ENCODE results near the gene CCNI.
"Not testable (repeated sequence)": the region's sequence is repeated elsewhere in the genome, so short reads cannot be mapped to it uniquely, and the experiment has no call there.

The CCNI gene

DNA sequence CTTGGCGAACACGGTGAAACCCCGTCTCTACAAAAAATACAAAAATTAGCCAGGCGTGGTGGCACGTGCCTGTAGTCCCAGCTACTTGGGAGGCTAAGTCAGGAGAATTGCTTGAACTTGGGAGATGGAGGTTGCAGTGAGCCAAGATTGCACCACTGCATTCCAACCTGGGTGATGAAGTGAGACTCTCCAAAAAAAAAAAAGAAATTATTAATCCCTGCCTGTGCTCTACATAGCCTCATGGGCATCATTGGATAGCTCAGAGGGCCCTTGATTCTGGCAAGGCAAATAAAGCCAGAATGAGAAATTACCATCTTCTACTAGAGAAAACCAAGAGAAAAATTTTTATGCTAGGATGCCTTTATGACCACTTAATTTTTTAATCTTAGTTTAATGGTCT is 38.6 kb downstream of the CCNI start:
- DNase-seq: not testable (repeated sequence)

DNA sequence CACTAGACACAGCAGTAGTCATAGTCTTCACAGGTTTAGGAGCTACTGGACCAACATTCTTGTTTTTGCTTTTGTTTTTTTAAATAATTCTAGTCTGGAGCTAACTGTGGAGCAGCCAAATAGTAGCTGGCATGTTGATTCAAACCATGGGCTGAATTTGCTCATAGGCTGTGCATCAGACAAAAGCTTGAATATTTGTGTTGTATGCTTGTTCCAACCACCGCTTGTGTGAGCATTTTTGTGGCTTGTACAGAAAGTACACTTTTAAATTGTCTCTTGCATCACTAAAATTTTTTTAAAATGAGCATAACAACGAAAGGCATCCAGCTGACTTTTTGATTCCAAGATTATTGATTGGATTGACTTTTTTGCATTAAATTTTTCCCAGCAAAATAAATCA is 39.6 kb downstream of the CCNI start:
- DNase-seq: no peak

DNA sequence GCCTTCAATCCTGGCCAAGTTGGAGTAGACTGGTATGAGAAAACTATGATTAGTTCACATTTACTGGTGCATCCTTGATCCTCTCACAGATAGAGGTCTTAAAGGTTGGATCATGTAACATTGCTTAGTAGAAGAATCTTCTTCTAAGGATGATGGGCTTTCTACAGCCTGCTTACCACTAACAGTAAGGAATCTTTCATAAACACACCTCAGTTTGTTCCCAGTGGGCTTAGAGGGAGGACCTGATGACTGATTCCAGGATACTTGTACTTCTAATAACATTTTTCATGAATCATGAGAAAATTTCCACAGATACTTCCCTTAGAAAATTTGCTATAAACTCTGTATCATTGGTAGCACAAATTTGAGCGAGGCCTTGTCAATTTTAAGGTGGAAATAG is 40.6 kb downstream of the CCNI start:
- no peak for DNase-seq

DNA sequence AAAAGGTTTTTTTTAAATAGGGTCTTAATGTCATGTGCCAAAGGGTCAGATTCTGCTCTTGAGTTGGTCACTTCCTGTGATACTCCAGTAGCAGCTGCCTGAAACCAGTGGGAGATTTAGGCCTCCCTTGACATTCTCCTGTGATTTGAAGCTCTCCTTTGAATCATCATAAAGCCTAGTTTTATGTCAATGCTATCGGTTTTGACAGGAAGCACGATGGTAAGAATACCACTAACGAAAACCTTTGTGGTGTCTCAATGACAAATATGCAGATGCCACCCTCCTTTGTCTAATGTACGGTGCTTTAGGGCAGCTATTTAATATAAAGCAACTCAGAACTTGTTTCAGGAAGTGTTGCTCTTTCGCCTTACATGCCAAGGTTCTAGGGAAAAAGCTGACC is 44.2 kb downstream of the CCNI start:
- no peak for DNase-seq

DNA sequence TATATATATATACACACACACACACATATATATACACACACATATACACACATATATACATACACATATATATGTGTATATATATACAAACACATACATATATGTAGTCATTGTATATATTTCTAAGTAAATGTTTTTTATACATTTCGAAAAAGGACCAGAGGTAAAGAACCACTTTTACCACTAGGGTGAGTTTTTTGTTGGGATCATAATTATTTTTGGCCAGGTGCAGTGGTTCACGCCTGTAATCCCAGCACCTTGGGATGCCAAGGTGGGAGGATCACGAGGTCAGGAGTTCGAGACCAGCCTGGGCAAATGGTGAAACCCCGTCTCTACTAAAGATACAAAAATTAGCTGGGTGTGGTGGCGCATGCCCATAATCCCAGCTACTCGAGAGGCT is 46.0 kb downstream of the CCNI start:
- not testable (repeated sequence) for DNase-seq

DNA sequence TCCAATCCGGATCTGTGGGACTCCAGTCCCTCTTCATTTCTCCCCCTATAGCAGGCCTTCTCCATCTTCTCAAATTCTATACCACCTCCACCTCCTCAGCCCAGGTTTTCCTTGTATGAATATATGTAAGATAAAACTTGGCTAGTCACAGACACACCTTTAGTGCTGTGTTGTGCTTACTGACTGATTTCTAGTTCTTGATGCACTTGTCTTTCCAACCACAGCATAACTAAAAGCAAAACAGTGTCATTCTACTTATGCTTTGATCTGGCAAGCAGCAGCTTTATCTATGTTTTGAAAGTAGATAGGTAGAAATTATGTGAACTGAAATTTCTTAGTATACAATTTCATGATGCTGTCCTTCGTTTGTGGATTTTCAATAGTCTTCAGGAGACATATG is 47.5 kb downstream of the CCNI start:
- DNase-seq: no peak

DNA sequence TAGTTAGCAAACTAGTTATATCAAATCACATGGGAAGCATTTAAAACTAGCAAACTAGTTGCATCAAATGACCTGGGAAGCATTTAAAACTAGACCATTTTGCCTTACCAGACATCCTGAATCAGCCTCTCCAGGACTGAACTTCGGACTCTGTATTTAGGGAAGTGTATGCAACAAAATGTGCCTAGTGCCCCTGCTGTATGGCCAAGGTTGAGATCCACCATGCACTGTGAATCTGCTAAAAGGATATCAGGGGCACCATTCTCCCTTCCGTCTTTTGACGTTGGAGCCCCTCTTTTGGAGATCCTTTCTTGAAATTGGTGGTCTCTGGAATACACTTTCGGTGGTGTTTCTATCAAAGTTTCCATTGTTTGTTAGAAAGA is 49.5 kb downstream of the CCNI start:
- no peak for DNase-seq

DNA sequence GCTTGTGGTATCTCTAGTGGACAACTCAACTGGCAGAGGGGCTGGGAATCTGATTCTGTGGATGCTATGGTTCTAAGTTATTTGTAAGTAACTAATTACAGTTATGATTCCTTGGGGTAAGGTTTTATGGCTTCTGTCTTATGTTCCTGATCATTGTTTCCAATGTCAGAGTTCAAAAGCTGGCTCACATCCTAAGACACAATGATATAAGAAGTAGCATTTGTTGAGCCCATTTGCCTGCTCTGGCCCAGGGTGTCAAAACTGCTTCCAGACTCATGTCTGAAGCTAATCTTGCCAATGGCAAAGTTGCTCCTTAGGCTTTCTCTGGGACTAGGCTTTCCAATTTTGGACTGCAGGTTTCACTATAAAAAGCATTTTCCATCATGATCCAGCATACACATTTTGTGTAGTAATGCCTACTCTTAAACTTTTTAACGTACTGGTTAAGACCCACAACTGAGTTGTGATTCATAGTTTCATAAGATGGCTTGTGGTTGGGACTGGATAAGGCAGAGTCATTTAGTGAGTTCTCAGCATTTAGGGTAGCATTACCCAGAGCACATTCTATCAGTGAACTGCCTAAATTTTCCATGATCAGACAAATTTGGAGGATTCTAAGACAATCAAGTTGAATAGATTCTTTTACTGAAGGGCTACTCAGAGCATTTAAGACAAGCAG is 50.0 kb downstream of the CCNI start:
- DNase-seq: no peak

DNA sequence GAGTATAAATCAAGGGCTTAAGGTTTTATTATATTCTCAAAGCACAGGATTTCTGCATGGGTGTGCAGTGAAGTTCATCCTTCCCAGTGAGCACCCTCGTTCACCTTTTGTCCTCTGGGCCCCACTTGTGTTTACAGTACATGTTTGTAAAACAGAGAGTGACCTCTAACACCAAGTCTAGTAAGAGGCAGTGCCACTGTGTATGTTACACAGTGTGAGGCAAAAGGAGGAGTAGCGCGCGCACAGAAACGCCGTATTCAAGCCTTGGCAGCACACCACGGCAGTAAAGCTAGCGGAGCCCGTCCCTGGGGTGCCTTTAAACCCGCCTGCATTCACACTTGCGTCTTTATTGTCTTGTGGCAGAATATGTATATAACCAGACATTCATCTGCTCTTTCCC is 51.9 kb downstream of the CCNI start:
- no peak for DNase-seq

DNA sequence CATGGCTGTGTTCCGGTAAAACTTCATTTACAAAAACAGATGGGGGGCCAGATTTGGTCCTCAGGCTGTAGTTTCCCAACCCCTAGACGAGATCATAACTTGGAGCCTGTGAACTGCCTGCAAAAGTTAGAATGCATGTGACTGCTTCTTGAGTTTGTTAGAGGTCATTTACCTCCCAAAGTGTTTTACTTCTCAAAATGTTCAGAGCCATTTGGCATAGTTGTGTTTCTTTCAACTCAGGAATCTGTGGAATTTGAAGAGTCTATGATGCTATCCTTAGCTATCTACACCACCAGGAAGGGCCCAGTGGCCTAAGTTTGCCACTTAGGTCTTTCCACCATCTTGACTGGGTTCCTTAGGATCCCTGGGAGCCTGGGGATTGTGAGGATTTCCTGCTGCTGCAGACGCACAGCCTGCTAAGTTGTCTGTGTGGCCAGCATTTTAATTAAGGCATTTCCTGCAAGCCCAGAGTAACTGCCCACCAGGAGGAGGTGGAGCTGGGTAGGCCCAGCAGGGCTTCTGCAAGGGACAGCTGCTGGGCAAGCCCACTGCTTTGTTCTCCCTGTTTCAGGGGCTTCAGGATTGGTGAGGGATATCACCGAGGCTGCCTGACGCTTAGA is 53.1 kb downstream of the CCNI start:
- DNase-seq: no peak

DNA sequence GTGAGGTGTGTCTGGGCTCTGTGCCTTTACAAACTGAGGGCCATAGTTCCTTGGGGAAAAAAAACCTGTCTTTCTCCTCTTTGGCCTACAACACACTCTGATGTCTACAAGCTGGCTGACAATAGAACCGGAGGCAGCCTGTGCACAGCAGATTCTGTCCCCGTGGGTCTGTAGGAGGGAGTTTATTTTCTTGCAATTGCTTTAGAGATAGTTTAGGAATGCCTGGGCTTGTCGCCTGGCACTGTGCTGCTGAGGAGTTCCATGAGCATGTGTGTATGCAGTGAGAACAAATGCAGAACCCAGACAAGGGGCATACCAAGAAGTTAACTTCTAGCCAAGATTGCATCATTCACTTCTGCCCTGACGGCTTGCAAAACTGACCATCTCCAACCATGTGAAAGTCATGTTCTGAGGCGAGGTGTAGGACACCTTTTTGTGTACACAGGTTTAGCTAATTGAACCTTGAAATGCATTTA is 54.1 kb downstream of the CCNI start:
- no peak for DNase-seq

DNA sequence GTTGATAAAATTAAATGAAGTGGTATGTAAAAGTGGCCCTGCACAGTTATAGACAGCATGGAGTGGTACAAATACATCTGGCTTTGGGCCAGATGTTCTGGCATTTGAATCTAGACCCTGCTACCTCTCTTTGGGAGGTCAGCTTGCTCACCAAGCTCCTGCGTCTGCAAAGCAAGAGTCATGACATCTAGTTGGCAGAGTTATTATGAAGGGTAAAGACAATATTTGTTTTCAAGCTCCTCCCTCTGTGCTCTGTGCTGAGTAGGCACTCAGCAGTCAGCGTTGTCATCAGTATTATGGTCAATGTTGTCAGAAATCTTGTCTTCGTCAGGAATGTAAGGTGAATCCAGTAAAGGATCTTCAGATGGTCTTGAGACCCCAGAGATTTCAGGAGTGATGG is 55.8 kb downstream of the CCNI start:
- DNase-seq: no peak

DNA sequence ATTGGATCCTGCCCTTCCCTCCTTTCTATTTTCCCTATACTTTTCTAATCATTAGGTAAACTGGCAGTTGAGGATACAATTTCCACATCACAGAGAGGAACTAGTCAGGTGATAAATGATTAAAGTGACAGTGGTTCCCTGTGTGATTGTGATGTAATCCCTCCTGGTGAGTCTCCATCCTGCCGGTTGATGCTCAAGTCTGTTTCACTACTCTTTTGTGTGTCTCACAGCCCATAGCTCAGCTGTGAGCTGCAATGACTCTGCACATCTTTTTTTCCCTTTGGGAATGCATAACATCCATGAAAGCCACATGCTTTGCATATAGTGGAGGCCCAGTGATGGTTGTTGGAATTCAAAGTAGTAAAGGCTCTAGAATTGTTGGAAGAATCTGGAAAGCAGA is 60.4 kb downstream of the CCNI start:
- no peak for DNase-seq

DNA sequence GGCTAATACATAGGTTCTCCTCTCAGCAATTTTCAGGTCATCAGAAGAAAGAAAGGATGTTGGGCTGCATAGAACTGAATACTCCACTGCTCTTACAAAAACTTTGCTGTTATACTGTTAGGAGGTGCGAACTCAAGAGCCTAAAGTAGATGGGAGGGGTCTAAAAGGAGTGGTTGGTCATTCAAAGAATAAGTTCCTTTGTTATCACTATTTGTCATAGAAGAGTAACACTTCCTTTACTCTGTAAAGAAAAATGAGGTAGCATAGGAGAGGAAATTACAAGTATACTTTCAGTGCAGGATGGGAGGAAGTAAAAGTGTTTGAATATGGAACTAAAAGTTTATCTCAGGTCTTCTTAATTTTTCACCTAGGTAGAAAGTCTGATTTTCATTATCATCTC is 61.5 kb downstream of the CCNI start:
- DNase-seq: no peak

DNA sequence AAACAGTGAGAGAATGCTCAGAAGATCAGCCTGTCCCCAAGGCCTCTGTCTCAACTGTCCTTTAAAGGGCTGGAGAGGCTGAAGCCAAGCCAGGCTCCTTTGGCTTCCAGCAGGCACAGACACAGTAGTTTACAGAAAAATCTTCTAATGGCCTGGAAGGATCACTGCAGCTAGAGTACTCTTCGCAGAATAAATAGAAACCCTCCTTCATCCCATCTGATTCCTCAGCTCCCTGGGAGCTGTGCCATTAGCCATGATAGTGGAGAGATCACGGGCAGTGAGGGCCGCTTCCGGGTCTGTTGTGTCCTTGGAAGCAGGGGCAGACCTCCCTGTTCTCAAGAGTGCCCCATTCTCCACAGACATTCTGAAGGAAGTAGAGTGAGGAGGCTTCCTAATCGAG is 63.1 kb downstream of the CCNI start:
- no peak for DNase-seq

DNA sequence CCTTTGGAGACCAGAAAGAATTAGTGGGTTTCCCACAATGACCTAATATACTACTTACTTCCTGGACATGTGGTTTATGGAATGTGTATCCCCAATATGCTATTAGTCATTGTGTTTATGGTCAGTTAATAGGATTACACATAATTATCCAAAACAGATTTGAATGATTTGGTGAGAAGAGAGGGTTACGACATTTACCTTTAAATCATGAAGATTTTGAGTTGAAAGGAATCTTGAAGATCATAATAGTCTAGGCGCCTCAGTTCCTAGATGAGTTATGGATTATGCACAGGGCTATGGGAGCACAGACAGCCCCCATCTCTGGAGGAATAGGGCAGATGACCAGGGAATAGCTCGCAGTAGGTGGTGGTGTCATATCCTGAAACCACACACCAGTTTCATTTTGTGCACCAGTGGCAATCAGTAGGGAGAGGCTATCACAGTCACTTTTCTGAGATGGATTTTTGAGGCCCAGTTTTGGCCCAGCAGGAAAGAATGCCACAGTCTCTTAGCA is 64.9 kb downstream of the CCNI start:
- no peak for DNase-seq

DNA sequence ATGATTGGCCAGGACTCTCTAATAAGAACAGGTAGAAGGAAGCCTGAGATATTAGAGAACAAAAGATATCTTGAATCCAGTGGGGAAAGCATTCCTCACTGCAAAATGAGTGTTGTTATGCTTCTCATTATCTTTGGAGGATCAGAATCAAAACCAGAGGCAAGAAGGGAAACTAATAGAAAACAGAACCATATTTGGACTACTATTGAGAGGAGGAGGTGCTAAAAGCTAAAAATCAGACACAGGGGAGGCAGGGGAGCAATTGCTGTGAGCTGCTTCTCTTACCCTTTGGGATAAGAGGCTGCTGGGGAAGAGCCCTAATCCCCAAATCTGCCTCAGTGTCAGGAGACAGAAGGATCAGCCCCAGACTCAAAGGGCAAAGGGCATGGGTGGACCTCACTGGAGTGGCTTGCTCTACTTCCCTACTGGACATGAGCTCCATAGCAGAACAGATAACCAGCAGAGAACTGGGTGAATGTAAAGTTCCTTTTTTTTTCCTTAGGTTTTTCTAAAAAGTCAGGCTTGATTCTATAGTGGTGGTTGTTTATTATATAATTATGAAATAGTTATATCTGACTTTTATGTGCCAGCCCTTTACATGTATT is 66.2 kb downstream of the CCNI start:
- DNase-seq: no peak

DNA sequence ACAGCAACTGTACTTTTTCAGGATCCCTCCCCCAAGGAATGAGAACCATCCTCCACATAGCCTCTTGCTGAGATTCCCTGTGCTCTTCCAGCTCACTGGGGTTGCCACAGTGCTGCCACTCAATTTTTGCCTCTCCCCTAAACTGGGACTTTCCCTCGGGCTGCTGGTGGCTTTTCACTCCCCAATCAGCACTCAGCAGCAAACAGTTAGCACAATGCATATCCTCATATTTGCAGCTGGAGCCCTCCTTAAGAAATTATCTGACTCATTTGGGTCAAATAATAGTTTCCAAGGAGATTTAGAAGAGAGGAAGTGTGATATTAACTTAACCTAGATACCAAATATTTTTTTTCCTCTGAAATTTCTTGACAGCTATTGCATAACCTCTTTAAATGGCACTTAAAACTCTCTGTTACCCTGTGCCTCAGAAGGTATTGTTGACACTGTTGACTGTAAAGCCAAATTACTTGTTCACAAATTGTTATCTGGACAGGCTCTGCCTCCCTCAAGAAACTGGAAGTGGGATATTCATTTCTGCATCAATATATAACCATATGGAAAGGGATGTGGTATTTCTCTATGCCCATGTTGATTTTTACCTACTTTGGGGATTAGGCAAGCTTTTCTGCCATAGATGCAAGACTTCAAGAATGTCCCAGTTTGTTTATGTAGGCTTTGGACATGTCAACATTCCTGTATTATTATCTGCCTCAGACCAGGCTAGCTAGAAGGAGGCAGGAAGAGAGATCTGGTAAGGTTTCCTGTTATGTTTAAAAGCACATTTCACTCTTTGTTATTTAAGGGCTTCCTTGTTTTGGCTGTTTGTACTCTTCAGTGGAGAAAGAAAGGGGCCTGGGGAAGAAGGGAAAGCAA is 68.2 kb downstream of the CCNI start:
- DNase-seq: no peak

DNA sequence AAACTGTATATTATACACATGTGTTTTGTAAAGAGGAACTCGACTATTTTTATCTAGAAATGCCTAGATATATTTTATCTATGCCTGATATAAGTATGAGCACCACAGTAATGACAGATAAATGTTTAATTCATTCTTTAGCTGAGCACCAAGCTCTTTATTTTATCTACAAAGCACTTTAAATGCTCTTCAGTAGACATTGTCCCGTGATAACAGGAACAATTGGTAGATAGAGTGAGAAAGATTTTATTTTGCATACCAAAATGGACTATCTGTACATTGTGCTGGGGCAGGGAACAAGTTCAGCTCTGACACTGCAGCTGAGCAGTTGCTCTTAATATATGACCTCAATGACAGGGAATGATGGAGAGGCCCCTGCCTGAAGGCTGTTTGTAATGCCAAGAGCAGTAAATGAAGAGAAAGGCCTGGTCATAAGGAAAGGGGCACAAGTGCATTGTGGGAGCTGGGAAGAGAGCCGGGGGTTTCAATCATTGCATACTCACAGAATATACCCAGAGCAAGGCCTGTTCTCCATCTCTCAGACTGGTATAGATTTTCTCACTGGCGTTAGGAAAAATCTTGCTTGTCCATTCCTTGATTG is 68.9 kb downstream of the CCNI start:
- DNase-seq: no peak

DNA sequence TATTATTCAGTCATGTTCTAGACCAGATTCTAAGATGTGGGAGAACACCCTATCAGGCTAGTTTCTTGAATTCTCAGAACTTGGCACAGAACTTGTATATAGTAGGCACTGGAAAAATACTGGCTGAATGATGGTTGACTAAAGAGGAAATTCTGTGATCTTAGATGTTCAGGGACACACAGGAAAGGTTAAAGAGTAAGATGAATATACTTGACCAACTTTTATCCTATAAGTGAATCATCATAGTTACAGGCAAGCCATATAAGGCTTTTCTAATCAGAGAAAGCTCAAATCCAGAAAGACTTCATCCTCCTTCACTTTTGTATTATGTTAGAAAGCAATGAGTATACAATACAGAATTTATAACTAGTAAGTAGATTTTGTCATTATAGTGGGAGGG is 72.4 kb downstream of the CCNI start:
- DNase-seq: no peak

DNA sequence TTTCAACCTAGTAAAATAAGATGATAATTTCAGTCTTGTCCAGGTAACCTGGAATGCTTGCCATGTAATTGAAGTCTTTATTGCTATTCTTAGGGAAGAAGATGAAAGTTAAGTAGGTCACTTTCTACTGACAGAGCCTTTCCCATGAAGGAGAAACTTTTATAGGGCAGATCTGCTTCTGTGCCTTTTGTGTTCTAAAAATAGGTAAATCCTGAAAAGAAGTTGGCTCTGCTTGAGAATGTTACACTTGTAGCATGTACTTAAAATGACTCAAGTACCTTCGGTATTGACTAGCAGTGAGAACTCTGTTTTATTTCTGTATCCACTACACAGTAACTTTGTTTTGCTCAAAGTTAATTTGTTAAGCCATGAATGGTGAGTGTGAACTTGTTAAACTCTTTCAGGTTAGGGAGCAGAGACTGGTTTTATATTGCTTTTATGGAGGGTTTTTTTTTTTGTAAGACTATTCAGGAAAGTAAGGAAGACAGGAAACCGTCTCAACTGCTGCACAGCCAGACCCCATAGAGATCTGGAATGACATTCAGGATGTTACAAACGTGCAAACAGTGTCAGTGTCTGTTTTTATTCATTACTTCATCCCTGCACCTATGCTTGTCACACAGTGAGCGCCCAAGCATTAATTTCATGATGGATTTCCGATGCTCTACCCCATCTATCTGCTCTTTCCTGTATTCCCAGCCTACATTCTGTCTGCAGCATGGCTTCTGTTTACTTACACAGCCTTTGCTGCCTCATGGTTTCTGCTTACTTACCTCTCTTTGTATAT is 73.3 kb downstream of the CCNI start:
- no peak for DNase-seq

DNA sequence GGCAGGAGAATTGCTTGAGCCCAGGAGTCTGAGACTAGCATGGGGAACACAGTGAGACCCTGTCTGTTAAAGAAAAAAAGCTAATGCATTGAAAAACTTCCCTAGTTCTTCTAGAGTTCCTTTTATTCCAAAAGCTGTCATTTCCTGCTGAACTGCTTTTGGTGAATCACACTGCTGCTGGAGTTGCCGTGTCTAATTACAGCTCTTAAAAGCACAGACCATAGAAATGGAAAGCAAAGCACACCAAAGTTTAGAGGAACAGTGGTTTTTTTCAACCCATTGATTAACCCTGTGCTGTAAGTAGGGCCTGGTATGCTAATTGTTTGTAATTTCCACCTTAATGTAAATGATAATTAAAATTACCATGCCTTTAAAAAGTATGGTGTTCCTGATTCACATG is 73.9 kb downstream of the CCNI start:
- no peak for DNase-seq

All from NCI-H82 (cell line).